Ectodermal cell (in vitro differentiated cells): Measurements from ENCODE around the gene SRRD.

Experiments
- H3K27ac ChIP-seq: 2 replicates; pipeline ENCODE4 v1.7.0; 2013; ENCODE audit warnings: mild to moderate bottlenecking, low read depth, low read length; ENCODE audit not compliant: insufficient read depth, poor library complexity, severe bottlenecking
- H3K27me3 ChIP-seq: 2 replicates; pipeline ENCODE4 v1.7.0; 2013; ENCODE audit warnings: mild to moderate bottlenecking, low read length; ENCODE audit not compliant: insufficient read depth, control insufficient read depth, poor library complexity, severe bottlenecking
- H3K36me3 ChIP-seq: one replicate; pipeline ENCODE4 v1.7.0; 2013; ENCODE audit warnings: low read length; ENCODE audit not compliant: control insufficient read depth, insufficient read depth
- H3K4me1 ChIP-seq: one replicate; pipeline ENCODE4 v1.7.0; 2013; ENCODE audit warnings: low read length; ENCODE audit not compliant: control insufficient read depth, insufficient read depth
- H3K4me3 ChIP-seq: 2 replicates; pipeline ENCODE4 v1.7.0; 2013; ENCODE audit warnings: low read depth, low read length, control low read depth; ENCODE audit not compliant: insufficient read depth
- H3K9me3 ChIP-seq: 2 replicates; pipeline ENCODE4 v1.7.0; 2013; ENCODE audit warnings: mild to moderate bottlenecking, low read length, moderate library complexity; ENCODE audit not compliant: control insufficient read depth
- WGBS, 2 experiments: methylation state at CpG; one replicate each; pipeline ENCODE4 v1.1.7; 2013; ENCODE audit warnings: missing lambda C conversion rate in 2 of 2; 5-methylcytosine and 5-hydroxymethylcytosine counted together

SRRD gene

DNA sequence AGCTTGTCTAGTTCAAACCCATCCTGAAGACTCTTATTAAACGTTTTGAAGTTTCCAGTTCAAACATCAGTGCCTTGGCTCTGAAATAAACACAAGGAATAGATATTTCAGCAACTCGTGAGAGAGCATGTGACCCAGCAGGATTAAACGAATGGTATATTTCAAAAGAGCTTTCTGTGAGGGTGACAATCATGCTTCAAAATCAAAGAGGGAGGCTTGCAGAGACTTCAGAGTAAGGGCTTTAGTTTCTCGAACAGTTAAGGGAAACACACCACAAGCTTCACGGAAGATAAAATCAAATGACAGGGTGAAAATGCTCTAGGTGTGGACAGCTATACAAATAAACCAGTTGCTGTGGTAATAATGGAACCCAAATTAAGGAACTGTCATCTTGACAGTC is 1.5 kb upstream of the SRRD start:
- H3K4me1 ChIP-seq, result peaks cover 18% of the 10 kb centered on the region
- peaks cover 12% of the 10 kb centered on the region for H3K36me3 ChIP-seq

DNA sequence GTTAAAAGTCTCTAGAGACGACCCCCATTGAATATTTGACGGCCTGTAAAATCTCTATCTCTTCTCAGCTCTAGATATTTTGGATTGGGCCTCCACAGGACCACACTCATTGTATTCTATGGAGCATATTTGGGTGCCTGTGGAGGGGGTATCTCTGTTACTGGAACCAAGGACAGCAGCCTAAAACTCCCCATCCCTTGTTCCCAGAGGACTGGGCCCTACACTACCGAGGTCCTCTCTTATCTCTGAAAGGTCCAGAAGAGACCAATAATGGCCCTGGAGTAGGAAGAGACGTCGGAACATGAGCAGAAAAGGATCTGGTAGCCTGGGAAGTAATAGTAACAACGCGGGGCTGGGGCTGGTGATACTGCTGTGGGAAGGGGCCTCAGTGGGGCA is 636 bp upstream of the SRRD start:
- WGBS, 2 experiments, result 22 to 24% methylated on average over 7 of the region's 7 CpGs
- Histone ChIP-seq H3K27ac (peak overlapping the region; percentile 91), H3K36me3 (peaks cover 10% of the 10 kb centered on the region), H3K4me3 (peak overlapping the region; percentile 84), H3K9me3 (no peaks in the 10 kb centered on the region), H3K27me3 (no peaks in the 10 kb centered on the region), H3K4me1 (peaks cover 18% of the 10 kb centered on the region)

More for the DNA sequence above, 1.5 kb upstream of the SRRD start:
- Histone ChIP-seq H3K27ac (no peak overlapping the region), H3K9me3 (no peaks in the 10 kb centered on the region), H3K27me3 (no peaks in the 10 kb centered on the region), H3K4me3 (no peak overlapping the region)
- WGBS, 2 experiments, result 91 to 93% methylated on average over 5 of the region's 5 CpGs

DNA sequence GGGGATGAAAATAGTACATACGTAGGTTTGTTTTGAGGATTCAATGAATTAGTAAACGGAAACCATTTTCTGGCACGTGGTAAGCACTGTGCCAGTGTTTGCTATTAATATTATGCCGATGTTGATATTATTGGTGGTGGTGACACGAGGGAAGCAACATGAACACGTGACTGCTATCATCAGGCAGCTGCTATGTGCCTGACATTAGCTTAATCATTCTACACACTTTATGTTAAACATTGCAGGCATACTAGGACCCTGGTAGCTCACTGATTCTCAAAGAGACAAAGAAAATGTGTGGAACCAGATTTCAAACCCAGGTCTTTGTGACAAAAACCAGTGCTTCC is 656 bp downstream of the SRRD start:
- peaks cover 21% of the 10 kb centered on the region for H3K36me3 ChIP-seq
- WGBS, 2 experiments, result 20 to 27% methylated on average over 6 of the region's 6 CpGs
- H3K27me3 ChIP-seq, result no peaks in the 10 kb centered on the region
- peak overlapping the region; percentile 84 for H3K4me3 ChIP-seq
- H3K27ac ChIP-seq, result peak overlapping the region; percentile 91
- H3K4me1 ChIP-seq, result peaks cover 18% of the 10 kb centered on the region
- no peaks in the 10 kb centered on the region for H3K9me3 ChIP-seq

DNA sequence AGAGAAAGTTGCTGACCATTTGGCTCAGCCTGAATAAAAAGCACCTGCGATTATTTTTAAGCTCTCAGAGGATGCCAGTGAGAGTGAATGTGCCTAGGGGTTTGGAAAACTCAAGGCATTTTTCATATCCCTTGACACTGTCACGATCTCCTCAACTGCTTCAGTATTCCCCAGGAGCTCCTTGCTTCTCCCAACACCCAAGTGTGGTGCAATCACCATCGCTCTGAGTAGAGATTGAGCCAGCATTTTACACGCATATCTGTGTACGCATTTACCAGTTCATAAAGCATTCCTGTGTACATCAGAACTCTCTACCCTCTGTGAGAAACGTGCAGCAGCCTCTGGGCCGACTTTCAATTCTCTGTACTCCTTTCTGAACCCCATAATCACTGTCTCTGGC is 1.3 kb downstream of the SRRD start:
- H3K27me3 ChIP-seq, result no peaks in the 10 kb centered on the region
- H3K27ac ChIP-seq, result no peak overlapping the region
- no peaks in the 10 kb centered on the region for H3K9me3 ChIP-seq
- H3K4me3 ChIP-seq, result peak overlapping the region; percentile 84
- peaks cover 27% of the 10 kb centered on the region for H3K36me3 ChIP-seq
- 89 to 90% methylated on average over 7 of the region's 7 CpGs for WGBS, 2 experiments
- peaks cover 18% of the 10 kb centered on the region for H3K4me1 ChIP-seq

DNA sequence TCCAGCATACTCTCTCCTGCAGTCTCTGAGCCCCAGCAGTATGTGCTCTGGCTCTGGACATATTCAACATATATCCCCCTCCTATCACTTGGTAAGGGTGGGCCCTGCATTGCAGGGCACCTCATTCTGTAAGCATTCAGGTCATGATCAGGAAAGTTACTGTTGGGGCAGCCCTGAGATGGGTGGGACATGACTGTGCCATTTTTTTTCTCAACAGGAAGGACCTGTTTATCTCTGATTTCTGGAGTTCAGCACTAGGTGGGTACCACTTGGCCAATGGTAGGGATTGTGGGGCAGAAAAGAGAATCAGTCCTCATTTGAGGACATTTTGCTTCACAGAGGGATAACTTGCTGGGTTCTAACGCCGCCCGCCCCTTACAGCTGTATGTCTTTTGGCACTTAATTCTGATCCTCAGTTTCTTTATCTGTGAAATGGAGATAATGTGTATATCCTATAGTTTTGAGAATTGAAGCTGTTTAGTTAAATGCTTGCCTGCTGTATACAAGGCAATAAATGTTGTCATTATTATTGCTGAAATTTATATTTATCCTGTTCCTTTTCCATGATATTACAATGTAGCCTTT is 2.2 kb downstream of the SRRD start:
- Histone ChIP-seq H3K4me1 (peaks cover 18% of the 10 kb centered on the region), H3K27ac (no peak overlapping the region), H3K9me3 (no peaks in the 10 kb centered on the region), H3K27me3 (no peaks in the 10 kb centered on the region), H3K36me3 (peaks cover 28% of the 10 kb centered on the region), H3K4me3 (no peak overlapping the region)
- WGBS, 2 experiments, result 80 to 83% methylated on average over 3 of the region's 3 CpGs

DNA sequence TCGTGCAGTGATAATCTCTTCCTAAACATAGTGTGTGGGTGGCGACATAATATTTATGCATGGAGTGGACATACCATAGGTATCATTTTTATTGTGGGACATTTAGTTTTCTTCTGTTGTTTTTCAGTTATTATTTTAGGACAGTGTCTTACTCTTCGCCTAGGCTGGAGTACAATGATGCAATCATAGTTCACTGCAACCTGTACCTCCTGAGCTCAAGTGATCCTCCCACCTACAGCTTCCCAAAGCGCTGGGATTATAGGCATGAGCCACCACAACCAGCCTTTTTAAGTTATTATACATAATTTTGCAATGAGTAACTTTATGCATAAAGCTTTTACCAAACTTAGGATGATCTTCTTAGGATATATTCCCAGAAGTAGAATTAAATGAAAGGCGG is 2.7 kb downstream of the SRRD start:
- Histone ChIP-seq H3K9me3 (no peaks in the 10 kb centered on the region), H3K4me1 (peaks cover 16% of the 10 kb centered on the region), H3K27ac (no peak overlapping the region), H3K36me3 (peaks cover 26% of the 10 kb centered on the region), H3K27me3 (no peaks in the 10 kb centered on the region), H3K4me3 (no peak overlapping the region)
- WGBS, 2 experiments, result 94 to 97% methylated on average over 5 of the region's 5 CpGs

DNA sequence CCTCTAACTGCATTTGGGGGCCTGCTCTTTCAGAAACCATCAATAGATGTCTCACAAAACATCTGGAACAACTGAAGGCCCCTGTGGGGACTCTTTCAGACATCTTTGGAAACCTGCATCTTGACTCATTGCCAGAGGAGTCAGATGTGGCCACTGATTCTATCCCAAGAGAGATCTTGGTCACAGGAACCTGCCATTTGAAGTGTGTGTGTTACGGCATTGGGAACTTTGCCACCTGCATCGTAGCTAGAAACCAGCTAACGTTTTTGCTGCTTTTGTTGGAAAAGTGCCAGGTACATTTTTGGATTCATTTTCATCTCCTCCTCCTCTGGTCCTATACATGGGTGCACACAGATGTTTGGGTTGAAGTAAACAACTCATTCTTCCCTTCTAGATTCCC is 4.3 kb downstream of the SRRD start:
- H3K27ac ChIP-seq, result no peak overlapping the region
- peaks cover 7% of the 10 kb centered on the region for H3K4me1 ChIP-seq
- no peak overlapping the region for H3K4me3 ChIP-seq
- H3K36me3 ChIP-seq, result peaks cover 38% of the 10 kb centered on the region
- 89 to 96% methylated on average over 3 of the region's 3 CpGs for WGBS, 2 experiments
- no peaks in the 10 kb centered on the region for H3K27me3 ChIP-seq
- H3K9me3 ChIP-seq, result no peaks in the 10 kb centered on the region

DNA sequence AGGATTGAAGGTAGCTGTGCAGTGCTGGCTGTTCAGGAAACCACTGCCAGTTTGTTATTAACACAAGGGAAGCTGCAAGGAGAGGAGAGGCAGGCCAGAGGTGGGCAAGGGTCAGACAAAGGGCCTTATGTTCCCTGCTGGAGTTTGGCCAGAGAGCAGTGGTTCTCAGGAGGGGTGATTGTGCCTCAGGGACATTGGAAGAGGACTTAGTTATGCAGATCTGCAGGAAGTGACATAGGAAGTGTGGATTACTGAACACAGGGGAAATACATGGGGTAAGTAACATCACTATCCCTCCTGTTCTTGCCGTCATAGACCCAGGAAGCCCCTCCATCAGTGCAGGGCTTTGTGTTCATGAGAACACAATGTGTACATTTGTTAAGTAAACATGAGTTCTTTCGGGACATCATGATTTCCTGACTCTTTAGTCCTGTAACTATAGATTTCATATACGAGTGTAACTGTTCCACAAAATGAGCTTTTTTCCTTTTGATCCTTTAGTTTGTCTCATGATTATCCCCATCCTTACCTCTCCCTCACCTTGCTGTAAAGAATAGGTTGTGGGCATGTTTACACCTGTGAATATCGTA is 5.9 kb downstream of the SRRD start:
- 95 to 96% methylated on average over 4 of the region's 4 CpGs for WGBS, 2 experiments
- Histone ChIP-seq H3K27ac (no peak overlapping the region), H3K4me3 (no peak overlapping the region), H3K4me1 (peaks cover 3% of the 10 kb centered on the region), H3K27me3 (no peaks in the 10 kb centered on the region), H3K36me3 (peaks cover 41% of the 10 kb centered on the region), H3K9me3 (no peaks in the 10 kb centered on the region)

DNA sequence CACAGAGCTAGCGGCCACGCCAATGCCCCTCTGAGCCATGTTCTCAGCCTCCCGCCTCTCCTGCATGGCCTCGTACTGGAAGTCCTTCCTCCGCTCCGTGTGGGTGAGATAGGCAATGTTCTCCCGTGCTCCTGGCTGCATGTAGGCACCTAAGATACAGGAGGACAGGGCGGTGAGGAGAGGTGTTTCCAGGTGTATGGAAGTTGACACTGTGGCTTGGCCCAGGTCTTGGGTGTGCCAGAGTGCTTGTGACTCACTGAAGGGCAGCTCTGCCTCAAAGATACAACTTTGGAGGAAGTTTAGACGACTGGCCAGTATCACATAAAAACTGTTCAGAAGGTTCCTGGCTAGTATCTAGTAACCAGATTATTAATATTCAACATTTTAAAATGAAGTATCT is 8.5 kb downstream of the SRRD start:
- H3K27ac ChIP-seq, result no peak overlapping the region
- H3K27me3 ChIP-seq, result no peaks in the 10 kb centered on the region
- H3K4me1 ChIP-seq, result no peaks in the 10 kb centered on the region
- WGBS, 2 experiments, result 95 to 96% methylated on average over 9 of the region's 9 CpGs
- H3K36me3 ChIP-seq, result peaks cover 49% of the 10 kb centered on the region
- H3K9me3 ChIP-seq, result no peaks in the 10 kb centered on the region
- no peak overlapping the region for H3K4me3 ChIP-seq

DNA sequence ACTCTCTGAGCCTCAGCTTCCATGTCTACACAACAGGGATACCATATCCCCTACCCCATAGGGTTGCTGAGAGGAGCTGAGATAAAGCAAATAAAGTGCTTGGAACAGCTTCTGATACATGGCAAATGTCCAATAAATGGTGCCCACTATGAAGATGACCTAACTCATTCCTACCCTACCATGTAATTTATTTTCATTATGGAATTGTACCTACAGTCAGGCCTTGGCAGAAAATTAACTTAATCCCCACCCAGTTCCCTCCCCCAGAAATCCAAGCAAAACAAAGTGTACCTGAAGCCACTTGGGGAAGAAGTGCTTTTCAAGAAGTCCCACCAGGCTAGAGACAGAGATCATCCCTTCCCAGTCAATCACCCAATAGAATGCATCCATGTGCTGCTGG is 10.8 kb downstream of the SRRD start:
- no peak overlapping the region for H3K27ac ChIP-seq

DNA sequence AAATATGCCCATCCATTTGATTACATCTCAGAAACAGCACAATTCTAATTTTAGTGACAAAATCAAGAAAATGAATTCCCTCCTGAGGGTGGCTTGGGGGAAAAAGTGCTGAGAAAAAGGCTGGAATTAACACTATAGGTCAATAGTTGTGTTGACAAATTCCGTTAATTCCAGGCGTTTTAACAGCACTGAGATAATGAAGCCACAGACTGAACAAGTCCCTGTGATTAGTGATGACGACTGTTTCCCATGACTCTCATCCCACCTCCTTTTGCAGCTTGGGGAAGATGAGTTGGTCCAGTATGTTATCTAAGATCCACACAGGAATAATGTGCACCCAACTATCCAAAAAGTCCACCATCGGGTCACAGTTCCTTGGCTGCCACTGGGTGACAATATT is 12.8 kb downstream of the SRRD start:
- Histone ChIP-seq H3K4me3 (no peak overlapping the region), H3K27me3 (no peaks in the 10 kb centered on the region), H3K9me3 (no peaks in the 10 kb centered on the region), H3K36me3 (peaks cover 46% of the 10 kb centered on the region), H3K27ac (no peak overlapping the region), H3K4me1 (no peaks in the 10 kb centered on the region)
- WGBS, 2 experiments, result 95 to 97% methylated on average over 4 of the region's 4 CpGs

More for the DNA sequence above, 10.8 kb downstream of the SRRD start:
- H3K4me1 ChIP-seq, result no peaks in the 10 kb centered on the region
- peaks cover 42% of the 10 kb centered on the region for H3K36me3 ChIP-seq
- no peaks in the 10 kb centered on the region for H3K27me3 ChIP-seq
- H3K9me3 ChIP-seq, result no peaks in the 10 kb centered on the region
- H3K4me3 ChIP-seq, result no peak overlapping the region
